ENCODE measurements around the gene SRP9.
"Not testable (repeated sequence)": the region's sequence is repeated elsewhere in the genome, so short reads cannot be mapped to it uniquely, and the experiment has no call there.

SRP9 gene

GRCh38 chr1:225774281-225775147 is 3.1 kb upstream of the SRP9 start:
- no peak for DNase-seq
- TF ChIP-seq GATA1 (IDR thresholded peaks at IDR 0.05; ENCODE audit: low read depth, low read length) (no peak), POLR2A (IDR thresholded peaks at IDR 0.05; ENCODE audit: low read length) (no peak)

GRCh38 chr1:225776294-225776693 is 1.3 kb upstream of the SRP9 start:
- TF ChIP-seq POLR2A (IDR thresholded peaks at IDR 0.05; ENCODE audit: low read length) (no peak), GATA1 (IDR thresholded peaks at IDR 0.05; ENCODE audit: low read depth, low read length) (no peak)
- no peak for DNase-seq

- no peak for TF ChIP-seq POLR2A (IDR thresholded peaks at IDR 0.05; ENCODE audit: low read length)
- TF ChIP-seq GATA1 (IDR thresholded peaks at IDR 0.05; ENCODE audit: low read depth, low read length), result no peak
- DNase-seq, result no peak
Observed at GRCh38 chr1:225777058-225777582, 506 bp upstream of the SRP9 start.

GRCh38 chr1:225778337-225778669 is 677 bp downstream of the SRP9 start:
- no peak for DNase-seq
- TF ChIP-seq POLR2A (IDR thresholded peaks at IDR 0.05; ENCODE audit: low read length), result no peak
- TF ChIP-seq GATA1 (IDR thresholded peaks at IDR 0.05; ENCODE audit: low read depth, low read length), result no peak

GRCh38 chr1:225779165-225779564 is 1.5 kb downstream of the SRP9 start:
- not testable (repeated sequence) for DNase-seq

GRCh38 chr1:225780134-225780533 is 2.5 kb downstream of the SRP9 start:
- no peak for DNase-seq
- TF ChIP-seq GATA1 (IDR thresholded peaks at IDR 0.05; ENCODE audit: low read depth, low read length), result no peak
- no peak for TF ChIP-seq POLR2A (IDR thresholded peaks at IDR 0.05; ENCODE audit: low read length)

GRCh38 chr1:225780630-225781029 is 3.0 kb downstream of the SRP9 start:
- DNase-seq, result no peak
- no peak for TF ChIP-seq GATA1 (IDR thresholded peaks at IDR 0.05; ENCODE audit: low read depth, low read length)
- TF ChIP-seq POLR2A (IDR thresholded peaks at IDR 0.05; ENCODE audit: low read length), result no peak

- DNase-seq, result not testable (repeated sequence)
Observed at GRCh38 chr1:225789142-225789541, 11.5 kb downstream of the SRP9 start.

GRCh38 chr1:225794954-225795353 is 17.3 kb downstream of the SRP9 start:
- TF ChIP-seq GATA1 (IDR thresholded peaks at IDR 0.05; ENCODE audit: low read depth, low read length) (no peak), POLR2A (IDR thresholded peaks at IDR 0.05; ENCODE audit: low read length) (no peak)
- no peak for DNase-seq

GRCh38 chr1:225796097-225796496 is 18.5 kb downstream of the SRP9 start:
- DNase-seq, result not testable (repeated sequence)

- DNase-seq, result not testable (repeated sequence)
Observed at GRCh38 chr1:225801146-225801545, 23.5 kb downstream of the SRP9 start.

- TF ChIP-seq POLR2A (IDR thresholded peaks at IDR 0.05; ENCODE audit: low read length) (no peak), GATA1 (IDR thresholded peaks at IDR 0.05; ENCODE audit: low read depth, low read length) (no peak)
- no peak for DNase-seq
Observed at GRCh38 chr1:225806249-225806648, 28.6 kb downstream of the SRP9 start.

- not testable (repeated sequence) for DNase-seq
Observed at GRCh38 chr1:225806736-225807135, 29.1 kb downstream of the SRP9 start.

GRCh38 chr1:225808136-225808535 is 30.5 kb downstream of the SRP9 start:
- DNase-seq, result peak; percentile 23 to 36
- TF ChIP-seq POLR2A (IDR thresholded peaks at IDR 0.05; ENCODE audit: low read length) (no peak), GATA1 (IDR thresholded peaks at IDR 0.05; ENCODE audit: low read depth, low read length) (no peak)

- TF ChIP-seq POLR2A (IDR thresholded peaks at IDR 0.05; ENCODE audit: low read length) (peak; percentile 54), GATA1 (IDR thresholded peaks at IDR 0.05; ENCODE audit: low read depth, low read length) (no peak)
- peak; percentile 81 to 86 for DNase-seq
Observed at GRCh38 chr1:225809842-225810578, 32.4 kb downstream of the SRP9 start, which contains the start of gene EPHX1. Gene EPHX1, plus strand, starts transcription at chr1:225810124. Its CDS starts 18,606 bp downstream, at chr1:225828730.

- DNase-seq, result peak in 1 of 2 experiments; percentile 11
Observed at GRCh38 chr1:225810579-225811538, 33.2 kb downstream of the SRP9 start.
